Naive B cell (primary cell): Measurements from ENCODE around the gene IFNL1. TPM values are rescaled to one million over a fixed set of nuclear protein-coding genes. Genes with fewer than 3 reads are reported as not detected.
"Not testable (repeated sequence)": the region's sequence is repeated elsewhere in the genome, so short reads cannot be mapped to it uniquely, and the experiment has no call there.

ENCODE experiments used
- ATAC-seq, 2 donors: fragments of 150-1000 bp; cut with Tn5 transposase; 2 replicates each; pipeline ENCODE4 v1.10.0; 2021; ENCODE audit warnings: low read depth in 2 of 2, mild to moderate bottlenecking in 2 of 2, moderate library complexity in 2 of 2
- DNase-seq: peaks from one replicate; pipeline ENCODE4 v3.0.0; 2022
- H3K27ac Mint-ChIP-seq, 6 donors: one replicate each; pipeline ENCODE4 v1.8.0; 2020 to 2022; ENCODE audit warnings: mild to moderate bottlenecking in 6 of 6, mixed read lengths in 6 of 6, moderate library complexity in 5 of 6, inconsistent platforms in 2 of 6
- H3K27me3 Mint-ChIP-seq, 3 donors: one replicate each; pipeline ENCODE4 v1.8.0; 2021 to 2022; ENCODE audit warnings: mixed read lengths in 3 of 3, mild to moderate bottlenecking in 1 of 3
- H3K36me3 Mint-ChIP-seq, 2 donors: one replicate each; pipeline ENCODE4 v1.8.0; 2020 to 2022; ENCODE audit warnings: mixed read lengths in 2 of 2, inconsistent platforms in 1 of 2, mild to moderate bottlenecking in 1 of 2
- H3K4me1 Mint-ChIP-seq, 3 donors: one replicate each; pipeline ENCODE4 v1.8.0; 2020 to 2022; ENCODE audit warnings: mixed read lengths in 3 of 3, inconsistent platforms in 1 of 3, mild to moderate bottlenecking in 1 of 3, moderate library complexity in 1 of 3
- H3K4me3 Mint-ChIP-seq, 8 donors: one replicate each; pipeline ENCODE4 v1.8.0; 2020 to 2022; ENCODE audit warnings: mild to moderate bottlenecking in 8 of 8, mixed read lengths in 8 of 8, moderate library complexity in 8 of 8, inconsistent platforms in 2 of 8
- H3K9me3 Mint-ChIP-seq, 7 donors: one replicate each; pipeline ENCODE4 v1.8.0; 2020 to 2022; ENCODE audit warnings: mixed read lengths in 7 of 7, mild to moderate bottlenecking in 5 of 7, inconsistent platforms in 2 of 7, moderate library complexity in 1 of 7
- polyA plus RNA-seq, 6 donors: library from polyadenylated mRNA; unstranded; fragments of 300-500 nt; fragmentation: Illumina TruSeq; gene quantifications; one replicate each; pipeline ENCODE4 v1.2.3, GENCODE V29; 2021; ENCODE audit warnings: low read depth in 6 of 6

Gene IFNL1
- polyA plus RNA-seq, 6 donors from 2014 or later = not detected

DNA sequence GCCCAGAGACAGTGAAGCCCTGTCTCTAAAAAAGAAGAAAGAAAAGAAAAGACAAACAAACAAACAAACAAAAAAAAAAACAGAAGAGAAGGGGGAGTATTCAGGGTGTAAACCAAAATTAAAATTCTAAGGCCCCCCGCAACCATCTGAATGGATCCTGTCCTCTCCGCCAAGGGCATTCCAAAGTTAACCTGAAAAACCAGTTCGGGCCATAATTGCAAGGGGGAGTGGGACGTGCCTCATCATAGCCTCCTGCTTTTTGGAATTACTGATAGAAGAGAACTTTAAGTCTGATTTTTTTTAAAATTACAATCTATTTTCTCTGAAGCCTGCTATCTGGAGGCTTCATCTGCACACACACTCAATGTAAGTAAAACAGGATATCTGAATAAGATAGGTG is 33.7 kb upstream of the IFNL1 start:
- peaks cover 0 to 5% (median 0%) of the 10 kb centered on the region in 7 donors for H3K9me3 Mint-ChIP-seq
- H3K27me3 Mint-ChIP-seq = peaks cover 29 to 57% (median 35%) of the 10 kb centered on the region in 3 donors
- H3K4me1 Mint-ChIP-seq = peaks cover 0 to 4% (median 3%) of the 10 kb centered on the region in 3 donors

DNA sequence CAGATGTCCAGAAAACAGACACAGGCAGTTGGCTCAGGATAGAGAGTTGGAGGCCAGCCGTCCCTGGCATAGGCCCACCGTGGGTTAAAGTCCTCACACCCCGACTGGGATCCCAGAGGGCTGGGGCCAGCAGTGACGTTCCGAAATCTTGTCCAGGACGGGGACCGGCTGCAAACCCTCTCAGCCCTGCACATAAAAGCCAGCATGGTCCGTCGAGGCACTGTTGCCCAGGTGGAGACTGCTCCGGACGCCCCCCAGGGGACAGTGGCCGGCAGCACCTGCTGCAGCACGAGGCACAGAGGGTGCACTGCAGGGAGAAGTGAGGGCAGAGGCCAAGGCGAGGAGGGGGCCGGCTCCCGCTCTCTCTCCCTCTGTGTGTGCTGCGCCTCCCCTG is 32.3 kb upstream of the IFNL1 start:
- Mint-ChIP-seq H3K27ac (no peak overlapping the region), H3K4me1 (peaks cover 0 to 4% (median 3%) of the 10 kb centered on the region in 3 donors), H3K9me3 (peaks cover 0 to 5% (median 0%) of the 10 kb centered on the region in 7 donors), H3K27me3 (peaks cover 25 to 64% (median 38%) of the 10 kb centered on the region in 3 donors), H3K4me3 (no peak overlapping the region), H3K36me3 (peaks cover 5 to 8% of the 10 kb centered on the region in 2 donors)
- DNase-seq (no peak), ATAC-seq (no peak)

More for the DNA sequence above, 33.7 kb upstream of the IFNL1 start:
- DNase-seq = no peak
- Mint-ChIP-seq H3K36me3 (peaks cover 5 to 8% of the 10 kb centered on the region in 2 donors), H3K4me3 (no peak overlapping the region), H3K27ac (no peak overlapping the region)
- ATAC-seq = no peak

DNA sequence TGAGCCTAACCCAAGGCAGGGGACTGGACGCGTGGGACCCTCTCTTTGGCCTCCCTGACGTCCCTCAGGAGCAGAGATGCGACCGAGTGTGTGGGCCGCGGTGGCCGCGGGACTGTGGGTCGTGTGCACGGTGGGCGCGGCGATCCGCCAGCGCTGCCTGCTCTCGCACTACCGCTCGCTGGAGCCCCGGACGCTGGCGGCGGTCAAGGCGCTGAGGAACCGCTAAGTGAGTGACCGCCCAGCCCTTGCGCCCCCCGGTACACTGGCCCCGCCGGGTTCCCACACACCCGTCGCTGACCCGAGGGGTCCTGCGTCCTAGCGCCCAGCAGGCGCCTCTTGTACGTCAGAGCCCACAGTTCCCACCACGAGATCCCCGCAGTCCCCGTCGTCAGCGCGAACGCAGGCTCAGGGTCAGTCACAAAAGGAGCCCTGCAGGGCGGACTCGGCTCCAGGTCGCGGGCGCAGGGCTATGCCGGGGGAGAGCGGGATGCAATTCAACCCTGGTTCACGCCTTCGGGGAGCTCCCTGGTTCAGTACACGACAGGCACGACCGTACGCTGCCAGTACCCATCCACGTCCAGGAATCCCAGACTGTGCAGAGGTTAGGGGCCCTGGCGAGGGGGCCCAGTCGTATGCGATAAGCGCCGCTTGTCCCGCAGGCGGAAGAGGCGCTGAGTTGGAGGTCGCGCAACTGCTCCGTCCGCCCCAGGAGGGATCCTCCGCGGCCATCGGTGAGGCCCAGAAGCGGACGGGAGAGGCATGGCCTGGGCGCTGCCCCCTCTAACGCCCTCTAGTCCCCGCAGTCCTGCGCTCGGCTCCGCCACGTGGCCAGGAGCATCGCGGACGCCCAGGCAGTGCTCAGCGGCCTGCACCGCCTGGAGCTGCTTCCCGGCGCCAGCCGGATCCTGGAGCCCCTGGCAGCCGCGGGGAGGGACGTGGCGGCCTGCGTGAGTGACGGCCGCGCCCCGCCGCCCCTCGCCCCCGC is 31.6 kb upstream of the IFNL1 start:
- Mint-ChIP-seq H3K4me3 (no peak overlapping the region), H3K36me3 (peaks cover 5 to 8% of the 10 kb centered on the region in 2 donors), H3K4me1 (peaks cover 0 to 4% (median 3%) of the 10 kb centered on the region in 3 donors), H3K27me3 (peaks cover 25 to 71% (median 45%) of the 10 kb centered on the region in 3 donors), H3K9me3 (peaks cover 0 to 5% (median 0%) of the 10 kb centered on the region in 7 donors), H3K27ac (no peak overlapping the region)
- DNase-seq (no peak), ATAC-seq (no peak)

DNA sequence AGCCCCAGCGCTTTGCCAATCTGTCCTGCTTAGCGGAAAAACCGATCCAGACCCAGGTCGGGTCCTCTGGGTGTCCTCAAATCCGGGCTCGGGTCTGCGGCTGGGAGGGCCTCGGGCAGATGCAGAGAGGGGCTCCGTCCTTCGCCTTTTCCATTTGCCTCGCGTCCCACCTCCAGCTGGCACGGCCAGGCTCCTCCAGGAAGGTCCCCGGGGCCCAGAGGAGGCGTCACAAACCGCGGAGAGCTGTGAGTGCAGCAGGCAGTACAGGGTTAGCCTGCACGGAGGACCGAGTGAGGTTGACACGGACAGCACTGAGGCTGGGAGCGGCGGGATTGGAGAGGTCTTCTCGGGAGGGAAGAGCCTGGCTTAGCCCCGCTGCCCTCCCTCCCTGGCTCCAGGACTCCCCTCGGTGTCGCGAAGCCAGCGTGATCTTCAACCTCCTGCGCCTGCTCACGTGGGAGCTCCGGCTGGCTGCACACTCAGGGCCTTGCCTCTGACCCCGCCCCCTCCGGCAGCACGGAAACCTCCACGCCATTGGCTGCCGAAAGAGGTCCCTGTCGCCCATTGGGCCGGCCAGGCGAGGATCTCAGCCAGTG is 30.8 kb upstream of the IFNL1 start:
- Mint-ChIP-seq H3K27me3 (peaks cover 30 to 70% (median 53%) of the 10 kb centered on the region in 3 donors), H3K4me3 (peak overlapping the region in 1 of 8 donors; percentile 47), H3K9me3 (peaks cover 0 to 5% (median 0%) of the 10 kb centered on the region in 7 donors), H3K27ac (no peak overlapping the region), H3K4me1 (peaks cover 0 to 4% (median 3%) of the 10 kb centered on the region in 3 donors), H3K36me3 (peaks cover 5 to 8% of the 10 kb centered on the region in 2 donors)
- DNase-seq = no peak
- ATAC-seq = no peak

DNA sequence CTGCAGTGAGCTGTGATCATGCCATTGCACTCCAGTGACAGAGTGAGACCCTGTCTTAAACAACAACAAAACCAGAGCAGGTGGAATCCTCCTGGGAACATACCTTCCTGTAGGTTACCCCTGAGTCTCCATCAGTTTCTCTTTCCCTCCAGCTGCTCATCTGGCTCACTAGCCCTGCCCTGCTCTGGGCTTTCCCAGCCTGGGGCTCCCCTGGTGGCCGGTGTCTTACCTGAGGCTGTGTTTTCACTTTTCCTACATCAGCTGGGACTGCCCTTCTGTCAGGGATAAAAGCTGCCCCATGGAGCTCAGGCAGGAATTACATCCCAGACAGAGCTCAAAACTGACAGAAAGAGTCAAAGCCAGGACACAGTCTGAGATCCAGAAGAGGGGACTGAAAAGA is 28.1 kb upstream of the IFNL1 start, which contains the start of gene IFNL2:
IFNL2 (plus strand) TSS at position 312 of the 400 bp plus-strand sequence. CDS start 173 bp downstream, outside the sequence.
- not testable (repeated sequence) for H3K9me3 Mint-ChIP-seq, H3K36me3 Mint-ChIP-seq, DNase-seq, H3K4me1 Mint-ChIP-seq, H3K4me3 Mint-ChIP-seq
- Mint-ChIP-seq H3K27ac (peak within 1 kb of the TSS in 2 of 6 donors; percentile 26 to 72), H3K27me3 (peaks cover 23 to 59% (median 45%) of the 10 kb centered on the region in 3 donors)
- ATAC-seq = peak in 1 of 2 donors; percentile 40

DNA sequence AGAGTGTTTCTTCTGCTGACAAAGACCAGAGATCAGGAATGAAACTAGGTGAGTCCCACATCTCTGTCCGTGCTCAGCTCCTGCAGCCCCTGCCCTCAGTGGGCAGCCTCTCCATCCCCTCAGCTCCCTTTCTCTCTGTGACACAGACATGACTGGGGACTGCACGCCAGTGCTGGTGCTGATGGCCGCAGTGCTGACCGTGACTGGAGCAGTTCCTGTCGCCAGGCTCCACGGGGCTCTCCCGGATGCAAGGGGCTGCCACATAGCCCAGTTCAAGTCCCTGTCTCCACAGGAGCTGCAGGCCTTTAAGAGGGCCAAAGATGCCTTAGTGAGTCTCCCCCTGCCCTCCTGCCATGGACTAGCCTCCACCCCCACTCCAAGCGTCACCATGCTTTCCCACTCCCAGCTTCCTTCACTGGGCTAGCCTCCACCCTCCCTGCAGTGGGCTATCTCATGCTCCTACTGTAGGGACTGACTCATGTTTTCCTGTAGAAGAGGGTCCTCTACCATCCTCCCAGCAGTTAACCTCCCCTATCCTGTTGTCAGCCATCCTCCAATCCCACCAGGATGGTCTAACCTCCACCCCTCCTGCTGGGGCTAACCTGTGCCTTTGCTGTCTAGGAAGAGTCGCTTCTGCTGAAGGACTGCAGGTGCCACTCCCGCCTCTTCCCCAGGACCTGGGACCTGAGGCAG is 27.5 kb upstream of the IFNL1 start:
- H3K36me3 Mint-ChIP-seq, H3K9me3 Mint-ChIP-seq, DNase-seq, H3K4me3 Mint-ChIP-seq, ATAC-seq, H3K4me1 Mint-ChIP-seq: not testable (repeated sequence)
- Mint-ChIP-seq H3K27me3 (peaks cover 17 to 53% (median 39%) of the 10 kb centered on the region in 3 donors), H3K27ac (peak overlapping the region in 2 of 6 donors; percentile 26 to 72)

DNA sequence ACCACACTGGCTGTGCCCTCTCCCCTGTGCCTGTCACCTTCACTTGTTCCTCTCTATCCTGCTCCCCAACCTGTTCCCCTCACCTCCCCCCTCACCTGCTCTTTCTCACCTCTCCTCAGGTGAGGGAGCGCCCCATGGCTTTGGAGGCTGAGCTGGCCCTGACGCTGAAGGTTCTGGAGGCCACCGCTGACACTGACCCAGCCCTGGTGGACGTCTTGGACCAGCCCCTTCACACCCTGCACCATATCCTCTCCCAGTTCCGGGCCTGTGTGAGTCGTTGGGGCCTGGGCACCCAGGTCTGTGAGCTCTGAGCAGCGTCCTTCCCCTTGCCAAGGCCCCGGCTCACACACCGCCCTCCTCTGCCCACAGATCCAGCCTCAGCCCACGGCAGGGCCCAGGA is 26.8 kb upstream of the IFNL1 start:
- ATAC-seq, H3K4me3 Mint-ChIP-seq, H3K9me3 Mint-ChIP-seq, DNase-seq, H3K36me3 Mint-ChIP-seq, H3K4me1 Mint-ChIP-seq: not testable (repeated sequence)
- Mint-ChIP-seq H3K27ac (peak overlapping the region in 1 of 6 donors; percentile 26), H3K27me3 (peaks cover 14 to 46% (median 32%) of the 10 kb centered on the region in 3 donors)

DNA sequence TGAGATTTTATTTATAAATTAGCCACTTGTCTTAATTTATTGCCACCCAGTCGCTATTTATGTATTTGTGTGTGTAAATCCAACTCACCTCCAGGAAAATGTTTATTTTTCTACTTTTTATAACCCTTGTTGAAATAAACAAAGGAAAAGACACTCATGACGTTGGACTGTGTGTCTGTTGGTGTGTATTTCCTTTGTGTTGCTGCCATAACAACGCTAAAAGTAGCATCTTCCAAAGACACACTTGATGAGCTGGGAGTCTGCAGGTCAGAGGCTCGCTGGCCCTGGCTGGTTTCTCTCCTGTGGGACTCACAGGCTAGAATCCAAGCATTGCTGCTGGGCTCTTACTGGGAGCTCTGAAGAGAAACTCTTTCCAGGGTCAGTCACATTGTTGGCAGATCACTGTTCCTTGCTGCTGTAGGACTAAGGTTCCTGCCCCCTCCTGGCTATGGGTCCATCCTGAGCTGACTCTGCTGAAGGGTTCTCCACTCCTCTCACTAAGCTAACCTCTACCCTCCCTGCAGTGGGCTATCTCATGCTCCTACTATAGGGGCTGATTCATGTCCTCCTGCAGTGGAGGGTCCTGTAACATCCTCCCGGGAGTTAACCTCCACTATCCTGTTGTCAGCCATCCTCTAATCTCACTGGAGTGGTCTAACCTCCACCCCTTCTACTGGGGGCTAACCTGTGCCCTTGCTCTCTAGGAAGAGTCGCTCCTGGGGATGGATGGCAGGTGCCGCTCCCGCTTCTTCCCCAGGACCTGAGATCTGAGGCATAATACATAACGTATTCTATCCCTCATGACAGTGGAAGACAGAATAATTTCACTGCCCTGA is 26.0 kb upstream of the IFNL1 start:
- Mint-ChIP-seq H3K9me3 (no peaks in the 10 kb centered on the region), H3K27me3 (peaks cover 14 to 42% (median 31%) of the 10 kb centered on the region in 3 donors), H3K27ac (peak overlapping the region in 1 of 6 donors; percentile 67), H3K4me3 (peak overlapping the region in 1 of 8 donors; percentile 70), H3K4me1 (no peaks in the 10 kb centered on the region), H3K36me3 (no peaks in the 10 kb centered on the region)
- no peak for DNase-seq
- ATAC-seq = no peak

DNA sequence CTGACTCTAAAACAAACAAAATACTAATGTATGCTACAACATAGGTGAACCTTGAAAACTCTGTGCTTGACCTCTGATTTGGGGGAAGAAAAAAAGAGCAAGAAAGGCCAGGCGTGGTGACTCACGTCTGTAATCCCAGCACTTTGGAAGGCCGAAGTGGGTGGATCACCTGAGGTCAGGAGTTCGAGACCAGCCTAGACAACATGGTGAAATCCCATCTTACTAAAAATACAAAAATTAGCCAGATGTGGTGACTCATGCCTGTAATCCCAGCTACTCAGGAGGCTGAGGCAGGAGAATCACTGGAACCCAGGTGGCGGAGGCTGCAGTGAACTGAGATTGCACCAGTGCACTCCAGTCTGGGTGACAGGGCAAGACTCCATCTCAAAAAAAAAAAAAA is 22.3 kb upstream of the IFNL1 start:
- not testable (repeated sequence) for H3K4me3 Mint-ChIP-seq

DNA sequence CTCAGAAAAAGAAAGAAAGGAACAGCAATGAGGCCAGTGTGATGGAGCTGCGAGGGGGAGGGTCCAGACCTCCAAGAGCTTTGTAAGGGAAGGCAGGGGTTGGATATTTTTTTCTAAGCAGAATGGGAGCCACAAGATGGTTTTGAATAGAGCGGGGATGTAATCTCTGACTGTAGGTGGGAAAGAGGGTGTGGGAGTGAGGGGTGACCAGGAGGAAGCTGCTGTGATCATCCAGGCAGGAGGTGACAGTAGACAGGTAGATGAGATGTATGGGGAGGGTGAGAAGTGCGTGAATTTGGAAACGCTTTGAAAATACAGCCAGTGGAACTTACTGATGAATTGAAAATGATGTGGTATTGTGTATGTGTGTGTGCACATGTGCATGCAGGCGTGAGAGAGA is 20.6 kb upstream of the IFNL1 start:
- no peak overlapping the region for H3K4me3 Mint-ChIP-seq
- H3K36me3 Mint-ChIP-seq = no peaks in the 10 kb centered on the region
- H3K27ac Mint-ChIP-seq = no peak overlapping the region
- peaks cover 6 to 13% (median 12%) of the 10 kb centered on the region in 3 donors for H3K27me3 Mint-ChIP-seq
- peaks cover 0 to 4% (median 0%) of the 10 kb centered on the region in 7 donors for H3K9me3 Mint-ChIP-seq
- DNase-seq = no peak
- ATAC-seq = no peak
- H3K4me1 Mint-ChIP-seq = no peaks in the 10 kb centered on the region

More for the DNA sequence above, 22.3 kb upstream of the IFNL1 start:
- not testable (repeated sequence) for ATAC-seq, DNase-seq, H3K9me3 Mint-ChIP-seq, H3K36me3 Mint-ChIP-seq, H3K4me1 Mint-ChIP-seq, H3K27ac Mint-ChIP-seq
- H3K27me3 Mint-ChIP-seq = peaks cover 20 to 24% (median 21%) of the 10 kb centered on the region in 3 donors

DNA sequence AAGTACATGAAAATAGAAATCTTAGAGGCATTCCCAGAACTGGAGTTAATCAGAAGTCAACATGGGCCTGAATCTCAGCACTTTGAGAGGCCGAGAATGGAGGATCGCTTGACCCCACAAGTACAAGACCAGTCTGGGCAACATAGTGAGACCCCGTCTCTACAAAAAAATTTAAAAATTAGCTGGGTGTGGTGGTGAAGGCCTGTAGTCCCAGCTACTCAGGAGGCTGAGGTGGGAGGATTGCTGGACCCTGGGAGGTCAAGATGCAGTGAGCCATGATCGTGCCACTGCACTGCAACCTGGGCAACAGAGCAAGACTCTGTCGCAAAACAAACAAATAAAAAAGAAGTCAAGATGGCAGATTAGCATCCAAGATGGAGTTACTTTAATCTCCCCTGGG is 19.5 kb upstream of the IFNL1 start:
- H3K36me3 Mint-ChIP-seq = peaks cover 0 to 5% of the 10 kb centered on the region in 2 donors
- peak overlapping the region in 1 of 6 donors; percentile 56 for H3K27ac Mint-ChIP-seq
- ATAC-seq = no peak
- no peaks in the 10 kb centered on the region for H3K4me1 Mint-ChIP-seq
- DNase-seq = no peak
- H3K4me3 Mint-ChIP-seq = no peak overlapping the region
- peaks cover 0 to 12% (median 2%) of the 10 kb centered on the region in 7 donors for H3K9me3 Mint-ChIP-seq
- H3K27me3 Mint-ChIP-seq = peaks cover 5 to 15% (median 6%) of the 10 kb centered on the region in 3 donors

DNA sequence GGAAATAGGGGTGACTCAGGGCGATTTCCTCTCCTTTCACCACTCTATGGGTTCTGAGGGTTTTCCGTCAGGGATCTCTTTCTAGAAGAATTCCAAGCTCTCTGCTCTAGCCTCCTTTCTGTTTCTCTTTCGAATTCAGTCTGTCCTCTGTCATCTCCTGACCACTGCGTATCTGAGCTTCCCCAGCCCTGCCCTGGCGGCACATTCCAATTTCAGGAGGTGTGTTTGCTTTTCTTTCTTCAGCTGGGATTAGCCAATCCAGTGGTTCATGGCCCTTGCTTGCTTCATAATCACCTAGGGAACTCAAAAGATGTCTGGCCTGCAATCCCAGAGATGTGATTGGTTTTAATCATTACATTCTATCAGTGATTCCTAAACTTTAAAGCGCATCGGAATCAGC is 18.6 kb upstream of the IFNL1 start:
- peaks cover 0 to 10% of the 10 kb centered on the region in 2 donors for H3K36me3 Mint-ChIP-seq
- DNase-seq (no peak), ATAC-seq (no peak)
- no peaks in the 10 kb centered on the region for H3K4me1 Mint-ChIP-seq
- H3K9me3 Mint-ChIP-seq = peaks cover 0 to 19% (median 11%) of the 10 kb centered on the region in 7 donors
- peaks cover 5 to 18% (median 9%) of the 10 kb centered on the region in 3 donors for H3K27me3 Mint-ChIP-seq
- H3K27ac Mint-ChIP-seq = no peak overlapping the region
- no peak overlapping the region for H3K4me3 Mint-ChIP-seq
